ENCODE measurements around the gene B4GALNT3.

DNA sequence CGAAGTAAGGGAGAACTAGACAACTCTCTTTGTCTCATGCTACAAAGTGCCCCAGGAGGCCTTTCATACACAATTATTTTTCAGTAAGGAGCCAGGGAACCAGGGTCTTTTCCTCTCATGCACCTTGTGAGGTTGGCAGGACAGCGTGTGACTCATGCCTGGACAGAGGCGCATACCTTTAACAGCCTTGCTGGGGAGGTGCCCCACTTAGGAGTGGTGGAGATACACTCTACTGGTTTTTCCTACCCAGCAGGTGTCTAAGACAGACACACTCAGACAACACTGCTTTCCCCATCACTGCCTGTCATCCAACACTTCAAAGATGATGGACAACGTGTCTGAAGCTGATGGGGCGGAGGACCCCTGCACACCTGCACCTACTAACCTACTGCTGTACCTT is 49.1 kb downstream of the B4GALNT3 start:
- TF ChIP-seq HEYL (CRISPR knock-in tag; IDR thresholded peaks at IDR 0.05) = no peak
- TF ChIP-seq RNF2 (IDR thresholded peaks at IDR 0.05; ENCODE audit: borderline replicate concordance, low read depth) = no peak
- no peak for TF ChIP-seq RCOR1 (IDR thresholded peaks at IDR 0.05; ENCODE audit: low read depth, low read length)
- no peak for TF ChIP-seq RAD21 (conservative IDR thresholded peaks at IDR 0.05 in 1 of 2, IDR thresholded peaks at IDR 0.05 in 1 of 2)
- TF ChIP-seq, protein P1, sequence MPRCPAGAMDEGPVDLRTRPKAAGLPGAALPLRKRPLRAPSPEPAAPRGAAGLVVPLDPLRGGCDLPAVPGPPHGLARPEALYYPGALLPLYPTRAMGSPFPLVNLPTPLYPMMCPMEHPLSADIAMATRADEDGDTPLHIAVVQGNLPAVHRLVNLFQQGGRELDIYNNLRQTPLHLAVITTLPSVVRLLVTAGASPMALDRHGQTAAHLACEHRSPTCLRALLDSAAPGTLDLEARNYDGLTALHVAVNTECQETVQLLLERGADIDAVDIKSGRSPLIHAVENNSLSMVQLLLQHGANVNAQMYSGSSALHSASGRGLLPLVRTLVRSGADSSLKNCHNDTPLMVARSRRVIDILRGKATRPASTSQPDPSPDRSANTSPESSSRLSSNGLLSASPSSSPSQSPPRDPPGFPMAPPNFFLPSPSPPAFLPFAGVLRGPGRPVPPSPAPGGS (IDR thresholded peaks at IDR 0.05) = no peak
- TF ChIP-seq POLR2A (IDR thresholded peaks at IDR 0.05; ENCODE audit: low read length) = no peak
